HCT116 (cell line): ENCODE results near the gene PTPRJ. TPM values are rescaled to one million over a fixed set of nuclear protein-coding genes. Genes with fewer than 3 reads are reported as not detected.

Experiments used
- ATAC-seq: fragments of 200-7000 bp; cut with Tn5 transposase; 2 replicates; pipeline ENCODE4 v1.9.1; 2020; ENCODE audit warnings: mild to moderate bottlenecking, moderate library complexity
- BruUV-seq: library from RNA; stranded (reverse); fragments of 400-500 nt; replicated peaks from 2 replicates; lab custom pipeline; 2021; lab: Mats Ljungman, UMichigan
- CTCF ChIA-PET: fragments of 300-600 bp; sonication (Branson Sonifier 250); formaldehyde crosslinking; loops from one replicate; lab custom pipeline; 2021; ENCODE audit warnings: antibody characterized with exemption; lab: Charles Lee
- POLR2A ChIA-PET: fragments of 300-600, 350-600 bp; sonication (Branson Sonifier 250); formaldehyde crosslinking; loops from one replicate; lab custom pipeline; 2021; ENCODE audit warnings: antibody characterized with exemption; lab: Charles Lee
- RAD21 ChIA-PET, 2 experiments: fragments of 300-600 bp; sonication (Branson Sonifier 250); formaldehyde crosslinking; loops; one replicate each; lab custom pipeline; 2023; ENCODE audit warnings: low total read pairs in 2 of 2; ENCODE audit not compliant: uncharacterized antibody in 2 of 2, unreplicated experiment in 2 of 2, low non-redundant PET in 1 of 2; lab: Charles Lee
- DNase-seq: peaks from one replicate; pipeline ENCODE4 v3.0.0-alpha.2; 2010; ENCODE audit warnings: low read depth, low spot score
- H2AFZ ChIP-seq: fragments of 200-600 bp; shearing (Covaris generic), sonication (generic); 2 replicates; pipeline ENCODE4 v1.6.1; 2017; ENCODE audit warnings: low read depth, mixed run types, mixed read lengths, antibody characterized with exemption, low read length; ENCODE audit not compliant: poor library complexity, severe bottlenecking
- H3K27ac ChIP-seq: 2 replicates; pipeline ENCODE4 v1.5.1; 2012; ENCODE audit warnings: low read depth, low read length
- H3K27me3 ChIP-seq: fragments of 200-600 bp; sonication (generic); 2 replicates; pipeline ENCODE4 v1.6.1; 2016; ENCODE audit warnings: mixed run types, low read length, mixed read lengths; ENCODE audit not compliant: insufficient read depth
- H3K36me3 ChIP-seq, 2 experiments: fragments of 200-500 bp in 1 of 2; fragments of 200-600 bp in 1 of 2; sonication (Bioruptor generic) in 1 of 2; sonication (generic) in 1 of 2; 2 replicates each; pipeline versions ENCODE4 v1.5.1 to v1.6.1; 2014 to 2016; ENCODE audit warnings: low read length in 2 of 2, inconsistent platforms in 1 of 2, mixed read lengths in 1 of 2, mixed run types in 1 of 2; ENCODE audit not compliant: insufficient read depth in 2 of 2, control insufficient read depth in 1 of 2
- H3K4me1 ChIP-seq, 2 experiments: fragments of 200-600 bp in 1 of 2; sonication (generic) in 1 of 2; 2 replicates each; pipeline versions ENCODE4 v1.5.1 to v1.6.1; 2012 to 2017; ENCODE audit warnings: low read length in 2 of 2, inconsistent platforms in 1 of 2, mild to moderate bottlenecking in 1 of 2, mixed read lengths in 1 of 2, mixed run types in 1 of 2, moderate library complexity in 1 of 2; ENCODE audit not compliant: insufficient read depth in 2 of 2, control insufficient read depth in 1 of 2
- H3K4me2 ChIP-seq: fragments of 200-600 bp; sonication (generic); 2 replicates; pipeline ENCODE4 v1.6.1; 2017; ENCODE audit warnings: mixed run types, low read length, mixed read lengths
- H3K4me3 ChIP-seq, 2 experiments: fragments of 200-600 bp in 1 of 2; sonication (generic) in 1 of 2; replicated peaks in 1 of 2; 2 replicates each; pipeline ENCODE4 v1.5.1; 2011 to 2016; ENCODE audit warnings: low read length in 2 of 2, control low read depth in 1 of 2, low read depth in 1 of 2, mild to moderate bottlenecking in 1 of 2, mixed read lengths in 1 of 2, mixed run types in 1 of 2
- H3K79me2 ChIP-seq: fragments of 200-600 bp; sonication (generic); 2 replicates; pipeline ENCODE4 v1.6.1; 2017; ENCODE audit warnings: mild to moderate bottlenecking, mixed run types, low read length, moderate library complexity, mixed read lengths; ENCODE audit not compliant: insufficient read depth
- H3K9ac ChIP-seq: fragments of 200-600 bp; sonication (generic); 2 replicates; pipeline ENCODE4 v1.6.1; 2016; ENCODE audit warnings: low read length, mixed read lengths
- H3K9me2 ChIP-seq: fragments of 200-600 bp; sonication (generic), shearing (Covaris generic); 2 replicates; pipeline ENCODE4 v1.6.1; 2017; ENCODE audit warnings: mixed run types, mild to moderate bottlenecking, moderate library complexity; ENCODE audit not compliant: insufficient read depth
- H3K9me3 ChIP-seq, 2 experiments: fragments of 200-500 bp in 1 of 2; fragments of 200-600 bp in 1 of 2; sonication (Bioruptor generic) in 1 of 2; sonication (generic) in 1 of 2; 2 replicates each; pipeline ENCODE4 v1.6.1; 2014 to 2017; ENCODE audit warnings: low read length in 2 of 2, mixed read lengths in 2 of 2, inconsistent platforms in 1 of 2, low read depth in 1 of 2, mild to moderate bottlenecking in 1 of 2, mixed run types in 1 of 2, moderate library complexity in 1 of 2; ENCODE audit not compliant: control insufficient read depth in 1 of 2, insufficient read depth in 1 of 2
- H4K20me1 ChIP-seq: fragments of 200-600 bp; sonication (generic), shearing (Covaris generic); 2 replicates; pipeline ENCODE4 v1.6.1; 2017; ENCODE audit warnings: mixed run types, mild to moderate bottlenecking, moderate library complexity; ENCODE audit not compliant: insufficient read depth
- CBX3 ChIP-seq: IDR thresholded peaks from 2 replicates; pipeline ENCODE4 v1.6.1; 2012; ENCODE audit warnings: low read depth
- EGR1 ChIP-seq: IDR thresholded peaks from 2 replicates; pipeline ENCODE4 v1.6.1; 2012; ENCODE audit warnings: low read depth
- ELF1 ChIP-seq: IDR thresholded peaks from 2 replicates; pipeline ENCODE4 v1.6.1; 2012; ENCODE audit warnings: low read depth, borderline replicate concordance
- EZH2 ChIP-seq: fragments of 200-600 bp; sonication (generic); IDR thresholded peaks from 2 replicates; pipeline ENCODE4 v1.6.1; 2017; ENCODE audit warnings: antibody characterized with exemption, mixed run types
- EZH2phosphoT487 ChIP-seq: fragments of 200-600 bp; IDR thresholded peaks from 2 replicates; pipeline ENCODE4 v1.6.1; 2018; ENCODE audit warnings: antibody characterized with exemption, borderline replicate concordance
- POLR2A ChIP-seq: IDR thresholded peaks from 2 replicates; pipeline ENCODE4 v1.7.0; 2011; ENCODE audit warnings: borderline replicate concordance; ENCODE audit not compliant: insufficient read depth, insufficient read length; ENCODE audit errors: extremely low read depth
- POLR2AphosphoS5 ChIP-seq: IDR thresholded peaks from 2 replicates; pipeline ENCODE4 v1.6.1; 2011; ENCODE audit warnings: mild to moderate bottlenecking, low read depth, low read length, moderate library complexity
- REST ChIP-seq: IDR thresholded peaks from 2 replicates; pipeline ENCODE4 v1.6.1; 2012; ENCODE audit warnings: low read depth
- ZBTB33 ChIP-seq: IDR thresholded peaks from 2 replicates; pipeline ENCODE4 v1.6.1; 2011; ENCODE audit warnings: mild to moderate bottlenecking, low read length, moderate library complexity; ENCODE audit not compliant: insufficient replicate concordance; ENCODE audit errors: extremely low read depth
- ZNF274 ChIP-seq: fragments of 200-500 bp; sonication (Bioruptor generic); IDR thresholded peaks from 2 replicates; pipeline ENCODE4 v1.6.1; 2014; ENCODE audit warnings: mild to moderate bottlenecking, low read depth, low read length, inconsistent platforms
- intact Hi-C: fragments of 100-400 bp; cut with micrococcal nuclease; formaldehyde crosslinking; loops from 2 replicates; pipeline ENCODE4 v1.10.0; 2022
- total RNA-seq: library from RNA; stranded (reverse); gene quantifications from one replicate; pipeline ENCODE4 v1.2.1, GENCODE V29; 2021; ENCODE audit not compliant: unreplicated experiment
- TF ChIP-seq, protein P1 (sequence below): IDR thresholded peaks from 2 replicates; pipeline ENCODE4 v1.6.1; 2012

The PTPRJ gene
- total RNA-seq, 1 experiment from 2014 or later: 19.1 TPM

DNA sequence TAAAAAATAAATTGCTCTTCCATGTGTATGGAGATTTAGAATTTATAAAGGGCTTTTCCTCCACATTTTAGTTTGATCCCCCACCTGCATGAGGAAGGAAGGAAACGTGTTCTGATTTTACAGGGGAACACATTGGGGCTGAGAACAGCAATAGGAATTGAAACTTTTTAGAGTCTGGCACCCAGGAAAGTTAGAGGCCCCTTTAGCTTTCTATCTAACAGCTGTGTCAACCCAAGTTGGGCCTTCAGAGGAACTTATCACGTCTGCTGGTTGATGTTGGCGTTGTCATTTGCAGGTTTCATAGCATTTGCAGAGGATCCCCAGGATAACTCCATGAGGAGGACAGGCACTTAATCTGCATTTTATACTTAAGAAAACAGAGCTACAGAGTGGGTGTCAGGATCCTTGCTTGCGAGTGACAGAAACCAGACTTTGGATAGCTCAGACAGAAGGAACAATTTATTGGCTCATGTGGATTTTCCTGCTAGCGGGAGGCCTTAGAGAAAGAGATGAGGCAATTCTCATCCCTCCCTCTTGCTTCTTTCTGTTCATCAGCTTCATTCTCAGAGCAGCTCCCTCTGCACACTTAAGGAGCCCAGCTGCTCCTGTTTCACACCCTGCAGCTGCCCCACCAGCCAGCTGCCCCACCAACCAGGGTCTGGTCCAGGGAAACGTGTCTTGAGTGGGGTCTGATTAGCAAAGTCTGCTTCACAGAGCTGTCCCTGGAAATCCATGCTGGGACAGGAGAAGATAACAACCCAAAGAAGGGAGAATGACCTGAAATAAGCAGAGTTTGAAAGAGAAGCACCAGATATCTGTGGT, 143.8 kb downstream of the PTPRJ start:
- no peaks in the 10 kb centered on the region for H3K9me2 ChIP-seq
- TF ChIP-seq ELF1 (no peak), EZH2 (no peak), EGR1 (no peak), REST (no peak), ZNF274 (no peak), POLR2AphosphoS5 (no peak), CBX3 (no peak), ZBTB33 (no peak), POLR2A (no peak), EZH2phosphoT487 (no peak)
- TF ChIP-seq, protein P1, sequence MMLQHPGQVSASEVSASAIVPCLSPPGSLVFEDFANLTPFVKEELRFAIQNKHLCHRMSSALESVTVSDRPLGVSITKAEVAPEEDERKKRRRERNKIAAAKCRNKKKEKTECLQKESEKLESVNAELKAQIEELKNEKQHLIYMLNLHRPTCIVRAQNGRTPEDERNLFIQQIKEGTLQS: no peak
- TF ChIP-seq, all 23 proteins: peak for 0
- Histone ChIP-seq H3K36me3 (peaks cover 0 to 7% of the 10 kb centered on the region in 2 experiments; a peak in 1 of 4 replicates), H3K9ac (no peak overlapping the region), H3K9me3 (no peaks in the 10 kb centered on the region), H2AFZ (no peak overlapping the region), H3K4me1 (no peaks in the 10 kb centered on the region), H3K27me3 (no peaks in the 10 kb centered on the region), H3K4me2 (no peak overlapping the region), H4K20me1 (no peaks in the 10 kb centered on the region), H3K27ac (no peak overlapping the region), H3K4me3 (no peak overlapping the region), H3K79me2 (no peaks in the 10 kb centered on the region)
- POLR2A ChIA-PET: no interaction called here
- RAD21 ChIA-PET: no interaction called here
- BruUV-seq: no TSS peak
- no peak for DNase-seq
- ATAC-seq: no peak
- intact Hi-C loops: no loop called here
- CTCF ChIA-PET: no interaction called here
